ENCODE measurements around the gene PCDHB13.
"Not testable (repeated sequence)": the region's sequence is repeated elsewhere in the genome, so short reads cannot be mapped to it uniquely, and the experiment has no call there.

The PCDHB13 gene

DNA sequence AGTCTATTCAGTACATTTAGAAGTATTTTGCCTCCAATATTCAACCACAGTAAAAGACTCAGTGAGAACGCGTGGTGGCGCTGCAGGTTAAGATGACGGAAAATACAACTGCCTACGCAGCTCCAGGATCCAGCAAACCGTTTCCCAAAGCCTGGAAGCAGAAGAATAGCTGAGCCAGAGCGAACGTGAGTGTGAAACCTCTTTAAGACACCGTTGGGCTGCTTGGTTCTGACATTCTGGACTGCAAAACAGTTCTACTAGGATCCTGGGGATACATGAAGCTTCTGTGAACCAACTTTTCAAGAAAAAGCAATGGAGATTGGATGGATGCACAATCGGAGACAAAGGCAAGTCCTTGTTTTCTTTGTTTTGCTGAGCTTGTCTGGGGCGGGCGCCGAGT is 31.5 kb upstream of the PCDHB13 start, which contains the start of gene PCDHB16:
PCDHB16 (plus strand) TSS at position 140 of the 400 bp plus-strand sequence; CDS start at position 313, 173 bp downstream.
- H3K27ac ChIP-seq = no peak within 1 kb of the TSS
- TF ChIP-seq, protein P1, sequence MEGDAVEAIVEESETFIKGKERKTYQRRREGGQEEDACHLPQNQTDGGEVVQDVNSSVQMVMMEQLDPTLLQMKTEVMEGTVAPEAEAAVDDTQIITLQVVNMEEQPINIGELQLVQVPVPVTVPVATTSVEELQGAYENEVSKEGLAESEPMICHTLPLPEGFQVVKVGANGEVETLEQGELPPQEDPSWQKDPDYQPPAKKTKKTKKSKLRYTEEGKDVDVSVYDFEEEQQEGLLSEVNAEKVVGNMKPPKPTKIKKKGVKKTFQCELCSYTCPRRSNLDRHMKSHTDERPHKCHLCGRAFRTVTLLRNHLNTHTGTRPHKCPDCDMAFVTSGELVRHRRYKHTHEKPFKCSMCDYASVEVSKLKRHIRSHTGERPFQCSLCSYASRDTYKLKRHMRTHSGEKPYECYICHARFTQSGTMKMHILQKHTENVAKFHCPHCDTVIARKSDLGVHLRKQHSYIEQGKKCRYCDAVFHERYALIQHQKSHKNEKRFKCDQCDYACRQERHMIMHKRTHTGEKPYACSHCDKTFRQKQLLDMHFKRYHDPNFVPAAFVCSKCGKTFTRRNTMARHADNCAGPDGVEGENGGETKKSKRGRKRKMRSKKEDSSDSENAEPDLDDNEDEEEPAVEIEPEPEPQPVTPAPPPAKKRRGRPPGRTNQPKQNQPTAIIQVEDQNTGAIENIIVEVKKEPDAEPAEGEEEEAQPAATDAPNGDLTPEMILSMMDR (conservative IDR thresholded peaks at IDR 0.05; ENCODE audit: low read depth) = peak; percentile 30
- ChIA-PET CTCF (interaction anchor here (0.5 to 0.8 kb wide), 3 partner anchors 8 to 139 kb away, joined by 3 to 7 read pairs (median 4); partner anchors contain the start of gene TAF7), POLR2A (ENCODE audit: low non-redundant PET) (no interaction called here)
- no peak for DNase-seq (ENCODE audit: low spot score)

DNA sequence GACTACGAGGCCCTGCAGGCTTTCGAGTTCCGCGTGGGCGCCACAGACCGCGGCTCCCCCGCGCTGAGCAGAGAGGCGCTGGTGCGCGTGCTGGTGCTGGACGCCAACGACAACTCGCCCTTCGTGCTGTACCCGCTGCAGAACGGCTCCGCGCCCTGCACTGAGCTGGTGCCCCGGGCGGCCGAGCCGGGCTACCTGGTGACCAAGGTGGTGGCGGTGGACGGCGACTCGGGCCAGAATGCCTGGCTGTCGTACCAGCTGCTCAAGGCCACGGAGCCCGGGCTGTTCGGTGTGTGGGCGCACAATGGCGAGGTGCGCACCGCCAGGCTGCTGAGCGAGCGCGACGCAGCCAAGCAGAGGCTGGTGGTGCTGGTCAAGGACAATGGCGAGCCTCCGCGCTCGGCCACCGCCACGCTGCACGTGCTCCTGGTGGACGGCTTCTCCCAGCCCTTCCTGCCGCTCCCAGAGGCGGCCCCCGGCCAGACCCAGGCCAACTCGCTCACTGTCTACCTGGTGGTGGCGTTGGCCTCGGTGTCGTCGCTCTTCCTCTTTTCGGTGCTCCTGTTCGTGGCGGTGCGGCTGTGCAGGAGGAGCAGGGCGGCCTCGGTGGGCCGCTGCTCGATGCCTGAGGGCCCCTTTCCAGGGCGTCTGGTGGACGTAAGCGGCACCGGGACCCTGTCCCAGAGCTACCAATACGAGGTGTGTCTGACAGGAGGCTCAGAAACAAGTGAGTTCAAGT is 29.4 kb upstream of the PCDHB13 start:
- H3K27ac ChIP-seq; DNase-seq (ENCODE audit: low spot score); POLR2A ChIA-PET (ENCODE audit: low non-redundant PET); CTCF ChIA-PET: not testable (repeated sequence)

DNA sequence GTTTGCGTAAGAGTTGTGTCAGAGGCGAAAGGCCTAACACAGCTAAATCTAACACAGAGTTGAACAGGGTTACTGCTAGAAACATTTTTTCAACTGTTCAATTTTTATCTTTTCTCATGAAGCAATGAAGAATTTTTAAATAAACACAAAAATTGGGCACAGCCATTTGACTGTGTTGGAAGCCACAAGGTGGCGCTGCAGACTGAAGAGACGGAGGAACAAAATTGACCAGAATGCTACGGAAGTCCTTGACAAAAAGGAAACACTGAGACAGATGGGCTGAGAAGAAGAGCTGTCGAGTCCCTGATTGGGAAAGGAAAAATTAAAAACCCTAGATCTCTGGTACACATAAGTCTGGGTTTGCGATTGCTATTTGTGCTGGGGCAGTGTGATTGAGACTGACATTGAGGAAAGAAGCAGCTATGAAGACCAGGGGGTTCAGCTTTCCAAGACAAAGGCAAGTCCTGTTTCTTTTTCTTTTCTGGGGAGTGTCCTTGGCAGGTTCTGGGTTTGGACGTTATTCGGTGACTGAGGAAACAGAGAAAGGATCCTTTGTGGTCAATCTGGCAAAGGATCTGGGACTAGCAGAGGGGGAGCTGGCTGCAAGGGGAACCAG is 26.7 kb upstream of the PCDHB13 start, which contains the start of gene PCDHB9:
PCDHB9 (plus strand) TSS at position 265 of the 616 bp plus-strand sequence; CDS start at position 423, 158 bp downstream.
- CTCF ChIA-PET = interaction anchor here (0.5 to 1.9 kb wide), 9 partner anchors 10 to 231 kb away, joined by 3 to 7 read pairs (median 3); partner anchors contain the start of gene PCDHGB7
- DNase-seq (ENCODE audit: low spot score) = no peak

DNA sequence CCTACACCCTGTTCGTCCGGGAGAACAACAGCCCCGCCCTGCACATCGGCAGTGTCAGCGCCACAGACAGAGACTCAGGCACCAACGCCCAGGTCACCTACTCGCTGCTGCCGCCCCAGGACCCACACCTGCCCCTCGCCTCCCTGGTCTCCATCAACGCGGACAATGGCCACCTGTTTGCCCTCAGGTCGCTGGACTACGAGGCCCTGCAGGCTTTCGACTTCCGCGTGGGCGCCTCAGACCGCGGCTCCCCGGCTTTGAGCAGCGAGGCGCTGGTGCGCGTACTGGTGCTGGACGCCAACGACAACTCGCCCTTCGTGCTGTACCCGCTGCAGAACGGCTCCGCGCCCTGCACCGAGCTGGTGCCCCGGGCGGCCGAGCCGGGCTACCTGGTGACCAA is 25.0 kb upstream of the PCDHB13 start:
- CTCF ChIA-PET; H3K27ac ChIP-seq; POLR2A ChIA-PET (ENCODE audit: low non-redundant PET); DNase-seq (ENCODE audit: low spot score): not testable (repeated sequence)

More for the DNA sequence above, 26.7 kb upstream of the PCDHB13 start, which contains the start of gene PCDHB9:
- TF ChIP-seq, protein P1 (conservative IDR thresholded peaks at IDR 0.05; ENCODE audit: low read depth) = peak; percentile 68
- POLR2A ChIA-PET (ENCODE audit: low non-redundant PET) = no interaction called here
- no peak within 1 kb of the TSS for H3K27ac ChIP-seq

DNA sequence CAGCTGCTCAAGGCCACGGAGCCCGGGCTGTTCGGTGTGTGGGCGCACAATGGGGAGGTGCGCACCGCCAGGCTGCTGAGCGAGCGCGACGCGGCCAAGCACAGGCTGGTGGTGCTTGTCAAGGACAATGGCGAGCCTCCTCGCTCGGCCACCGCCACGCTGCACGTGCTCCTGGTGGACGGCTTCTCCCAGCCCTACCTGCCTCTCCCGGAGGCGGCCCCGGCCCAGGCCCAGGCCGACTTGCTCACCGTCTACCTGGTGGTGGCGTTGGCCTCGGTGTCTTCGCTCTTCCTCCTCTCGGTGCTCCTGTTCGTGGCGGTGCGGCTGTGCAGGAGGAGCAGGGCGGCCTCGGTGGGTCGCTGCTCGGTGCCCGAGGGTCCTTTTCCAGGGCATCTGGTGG is 24.6 kb upstream of the PCDHB13 start:
- POLR2A ChIA-PET (ENCODE audit: low non-redundant PET); CTCF ChIA-PET; DNase-seq (ENCODE audit: low spot score); H3K27ac ChIP-seq: not testable (repeated sequence)

DNA sequence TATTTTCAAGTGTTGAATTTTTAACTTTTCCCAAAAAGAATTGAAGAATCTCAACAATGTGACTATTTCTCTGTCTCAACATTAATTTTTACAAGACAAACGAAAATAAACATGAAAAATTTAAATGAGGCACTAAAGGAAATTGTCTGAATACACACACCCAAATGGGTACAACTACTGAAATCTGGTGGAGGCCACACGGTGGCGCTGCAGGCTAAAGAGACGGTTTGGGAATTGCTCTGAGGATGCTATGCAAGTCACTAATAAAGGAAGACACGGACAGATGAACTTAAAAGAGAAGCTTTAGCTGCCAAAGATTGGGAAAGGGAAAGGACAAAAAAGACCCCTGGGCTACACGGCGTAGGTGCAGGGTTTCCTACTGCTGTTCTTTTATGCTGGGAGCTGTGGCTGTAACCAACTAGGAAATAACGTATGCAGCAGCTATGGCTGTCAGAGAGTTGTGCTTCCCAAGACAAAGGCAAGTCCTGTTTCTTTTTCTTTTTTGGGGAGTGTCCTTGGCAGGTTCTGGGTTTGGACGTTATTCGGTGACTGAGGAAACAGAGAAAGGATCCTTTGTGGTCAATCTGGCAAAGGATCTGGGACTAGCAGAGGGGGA is 21.5 kb upstream of the PCDHB13 start, which contains the start of gene PCDHB10:
PCDHB10 (plus strand) TSS at position 244 of the 616 bp plus-strand sequence; CDS start at position 444, 200 bp downstream.
- CTCF ChIA-PET = interaction anchor here (0.6 to 1.0 kb wide), 10 partner anchors 10 to 372 kb away, joined by 3 to 4 read pairs (median 3); partner anchors contain the start of genes PCDHB14, PCDHB6, PCDHGA1 and PCDHGB1
- POLR2A ChIA-PET (ENCODE audit: low non-redundant PET) = no interaction called here
- no peak within 1 kb of the TSS for H3K27ac ChIP-seq
- TF ChIP-seq, protein P1 (conservative IDR thresholded peaks at IDR 0.05; ENCODE audit: low read depth) = peak; percentile 65
- no peak for DNase-seq (ENCODE audit: low spot score)

DNA sequence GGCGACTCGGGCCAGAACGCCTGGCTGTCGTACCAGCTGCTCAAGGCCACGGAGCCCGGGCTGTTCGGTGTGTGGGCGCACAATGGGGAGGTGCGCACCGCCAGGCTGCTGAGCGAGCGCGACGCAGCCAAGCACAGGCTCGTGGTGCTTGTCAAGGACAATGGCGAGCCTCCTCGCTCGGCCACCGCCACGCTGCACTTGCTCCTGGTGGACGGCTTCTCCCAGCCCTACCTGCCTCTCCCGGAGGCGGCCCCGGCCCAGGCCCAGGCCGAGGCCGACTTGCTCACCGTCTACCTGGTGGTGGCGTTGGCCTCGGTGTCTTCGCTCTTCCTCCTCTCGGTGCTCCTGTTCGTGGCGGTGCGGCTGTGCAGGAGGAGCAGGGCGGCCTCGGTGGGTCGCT is 19.4 kb upstream of the PCDHB13 start:
- H3K27ac ChIP-seq; POLR2A ChIA-PET (ENCODE audit: low non-redundant PET); CTCF ChIA-PET; DNase-seq (ENCODE audit: low spot score): not testable (repeated sequence)

DNA sequence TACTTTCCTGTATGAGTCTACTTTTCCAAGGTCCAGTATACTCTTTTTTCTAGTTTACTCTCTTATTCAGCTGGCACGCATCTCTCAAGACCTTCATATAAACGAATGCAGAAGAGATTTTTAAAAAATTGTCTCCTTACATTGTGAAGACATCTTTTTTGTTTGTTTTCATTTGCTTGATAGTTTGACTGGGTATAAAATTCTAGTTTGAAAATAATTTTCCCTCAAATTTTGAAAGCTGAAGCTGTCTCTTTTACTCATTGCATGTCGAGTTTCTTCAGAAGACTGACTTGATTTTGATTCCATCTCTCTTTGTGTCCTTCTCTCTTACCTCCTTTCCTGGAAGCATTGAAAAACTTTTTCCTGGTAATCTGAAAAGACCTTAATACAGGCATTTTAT is 17.4 kb upstream of the PCDHB13 start:
- DNase-seq (ENCODE audit: low spot score) = no peak
- POLR2A ChIA-PET (ENCODE audit: low non-redundant PET) = no interaction called here
- H3K27ac ChIP-seq = no peak overlapping the region
- TF ChIP-seq, protein P1 (conservative IDR thresholded peaks at IDR 0.05; ENCODE audit: low read depth) = no peak
- CTCF ChIA-PET = interaction anchor here (0.6 to 1.2 kb wide), 5 partner anchors 8 to 432 kb away, joined by 3 to 5 read pairs (median 3); no protein-coding TSS in a partner anchor

All from RWPE1 (cell line).